Esophagus squamous epithelium (tissue), 4 donors: ENCODE results near the gene UBQLN4.

ENCODE experiments used
- CTCF ChIP-seq, 6 experiments: fragments of 450-650 bp in 4 of 6; fragments of 200-600 bp in 2 of 6; sonication (generic) in 2 of 6; IDR thresholded peaks; one replicate each; pipeline ENCODE4 v1.5.1; 2016 to 2019; ENCODE audit warnings: antibody characterized with exemption in 6 of 6, mild to moderate bottlenecking in 4 of 6, moderate library complexity in 4 of 6
- POLR2A ChIP-seq, 4 donors: fragments of 450-650 bp; IDR thresholded peaks; one replicate each; pipeline ENCODE4 v1.6.1; 2017; ENCODE audit warnings: antibody characterized with exemption in 4 of 4, mild to moderate bottlenecking in 4 of 4, moderate library complexity in 3 of 4

GRCh38 chr1:156082309-156083091 lies 28.9 kb upstream of the UBQLN4 start, which contains the start of gene MEX3A:
- TF ChIP-seq CTCF (IDR thresholded peaks at IDR 0.05) (no peak), POLR2A (IDR thresholded peaks at IDR 0.05) (no peak)
